GM19463 (cell line): Measurements from ENCODE around the gene SLC39A11.
A peak's percentile ranks its signal among the peaks of the same experiment; 100 is the strongest.
"Not testable (repeated sequence)": the region's sequence is repeated elsewhere in the genome, so short reads cannot be mapped to it uniquely, and the experiment has no call there.

Source experiments
- ATAC-seq: cut with Tn5 transposase; IDR thresholded peaks from one replicate; pipeline ENCODE4 v1.9.1; 2021; ENCODE audit warnings: mild to moderate bottlenecking, moderate library complexity; ENCODE audit not compliant: unreplicated experiment

Gene SLC39A11, protein sequence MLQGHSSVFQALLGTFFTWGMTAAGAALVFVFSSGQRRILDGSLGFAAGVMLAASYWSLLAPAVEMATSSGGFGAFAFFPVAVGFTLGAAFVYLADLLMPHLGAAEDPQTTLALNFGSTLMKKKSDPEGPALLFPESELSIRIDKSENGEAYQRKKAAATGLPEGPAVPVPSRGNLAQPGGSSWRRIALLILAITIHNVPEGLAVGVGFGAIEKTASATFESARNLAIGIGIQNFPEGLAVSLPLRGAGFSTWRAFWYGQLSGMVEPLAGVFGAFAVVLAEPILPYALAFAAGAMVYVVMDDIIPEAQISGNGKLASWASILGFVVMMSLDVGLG

DNA sequence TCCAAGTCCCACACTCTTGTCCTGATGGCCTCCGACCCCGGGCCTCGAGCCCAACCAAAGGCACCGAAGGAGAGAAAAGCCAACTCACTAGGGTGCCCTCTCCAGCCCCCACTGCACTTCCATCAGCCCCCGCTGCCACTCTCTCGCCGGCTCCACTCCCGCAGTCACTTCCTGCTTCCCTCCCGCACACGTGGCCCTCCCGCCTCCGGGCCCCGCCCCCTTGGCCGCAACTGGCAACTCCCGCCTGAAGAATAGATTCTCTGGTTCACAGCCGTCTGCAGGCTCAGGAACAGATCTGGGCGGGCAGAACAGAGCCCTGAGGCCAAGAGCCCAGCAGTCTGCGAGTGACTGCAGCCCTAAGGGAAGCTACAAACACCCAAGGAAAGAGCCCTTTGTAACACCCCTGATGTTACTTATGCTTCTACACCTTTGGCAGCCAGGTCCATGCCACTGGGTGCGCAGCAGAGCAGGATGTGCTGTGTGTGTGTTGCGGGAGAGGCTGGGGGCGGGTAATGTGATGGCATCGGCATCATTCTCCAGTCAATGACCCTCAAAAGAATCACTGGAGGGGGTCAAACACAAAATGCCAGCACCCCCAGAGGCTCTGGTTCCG lies at the start of gene SLC39A11:
Gene SLC39A11, minus strand, starts transcription at position 166 of the 613 bp plus-strand sequence. CDS start 3,924 bp downstream, outside the sequence.
- ATAC-seq: peak; percentile 98

DNA sequence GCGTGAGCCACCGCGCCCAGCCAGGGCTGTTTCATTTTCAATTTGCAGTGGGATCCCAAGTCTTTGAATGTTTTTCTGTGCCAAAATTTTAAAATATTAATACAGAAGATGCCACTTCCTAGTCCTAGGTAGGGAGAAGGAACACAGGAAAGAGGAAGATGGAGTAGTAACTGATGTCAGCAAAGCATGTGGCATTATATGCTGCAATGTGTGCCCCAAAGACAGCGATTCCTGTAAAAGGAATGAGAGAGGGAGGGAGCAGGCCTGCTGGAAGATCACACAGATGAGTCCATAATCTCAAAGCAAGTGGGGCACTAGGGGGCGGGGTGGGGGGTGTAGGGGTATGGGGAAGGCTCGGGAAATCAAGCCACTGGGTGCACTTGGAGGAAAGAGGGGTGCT lies 48.9 kb upstream of the SLC39A11 start:
- no peak for ATAC-seq

DNA sequence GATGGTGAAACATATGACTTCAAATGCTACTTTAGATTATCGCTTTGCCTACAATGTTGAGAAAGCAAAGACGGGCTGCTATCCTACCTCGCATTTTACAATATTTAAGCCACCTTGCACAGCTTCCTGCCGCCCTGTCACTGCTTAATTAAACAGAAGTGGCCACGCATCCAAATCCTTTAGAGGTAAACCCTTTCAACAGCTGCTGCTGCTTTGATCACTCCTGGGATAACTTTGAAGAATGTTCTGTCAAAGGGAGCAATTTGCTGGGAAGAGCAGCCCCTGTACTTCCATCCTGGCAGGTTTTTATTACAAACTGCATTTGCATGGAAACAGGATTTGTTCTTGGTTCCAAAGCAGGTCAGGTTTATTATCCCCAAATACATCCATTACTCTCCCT lies 48.1 kb upstream of the SLC39A11 start:
- no peak for ATAC-seq

DNA sequence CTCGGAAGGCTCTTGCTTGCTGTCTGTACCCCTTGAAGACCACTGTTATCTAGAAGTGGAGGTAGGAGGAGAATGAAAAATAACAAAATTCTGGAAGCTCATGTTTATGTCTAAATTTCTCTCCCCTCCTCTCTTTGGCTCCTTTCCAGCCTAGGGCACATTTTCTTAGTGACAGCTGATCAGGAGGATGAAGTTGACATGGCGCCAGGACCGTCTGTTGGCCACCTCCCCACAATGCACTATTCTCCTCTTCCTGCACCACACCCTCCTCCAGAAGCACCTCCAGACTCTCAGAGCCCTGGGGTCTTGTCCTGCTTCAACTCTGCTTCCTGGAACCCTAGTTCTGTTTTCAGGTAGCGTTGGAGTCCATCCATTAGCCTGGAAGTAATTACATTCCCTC lies 46.8 kb upstream of the SLC39A11 start:
- no peak for ATAC-seq

DNA sequence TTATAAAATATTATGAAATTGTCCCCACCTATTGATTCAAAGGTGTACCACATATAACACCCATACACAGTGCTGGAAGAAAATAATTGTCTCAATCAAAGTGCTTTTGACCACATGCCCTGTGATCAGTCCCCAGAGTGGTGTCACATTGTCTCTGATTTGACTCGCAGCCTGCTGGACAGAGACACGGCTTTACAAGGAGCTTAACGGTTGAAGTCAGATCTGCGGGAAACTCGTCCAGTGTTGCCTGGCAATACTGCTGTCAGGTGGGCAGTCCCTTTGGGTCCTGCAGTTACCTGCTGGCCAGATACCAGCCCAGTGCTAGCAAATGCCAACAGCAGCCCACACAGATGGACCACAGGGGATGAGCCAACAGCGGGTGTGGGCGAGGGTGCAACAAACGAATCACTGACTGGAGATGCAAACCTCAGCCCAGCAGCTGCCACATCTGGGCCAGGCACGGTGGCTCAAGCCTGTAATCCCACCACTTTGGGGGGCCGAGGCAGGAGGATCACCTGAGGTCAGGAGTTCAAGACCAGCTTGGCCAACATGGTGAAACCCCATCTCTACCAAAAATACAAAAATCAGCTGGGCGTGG lies 46.2 kb upstream of the SLC39A11 start:
- no peak for ATAC-seq

DNA sequence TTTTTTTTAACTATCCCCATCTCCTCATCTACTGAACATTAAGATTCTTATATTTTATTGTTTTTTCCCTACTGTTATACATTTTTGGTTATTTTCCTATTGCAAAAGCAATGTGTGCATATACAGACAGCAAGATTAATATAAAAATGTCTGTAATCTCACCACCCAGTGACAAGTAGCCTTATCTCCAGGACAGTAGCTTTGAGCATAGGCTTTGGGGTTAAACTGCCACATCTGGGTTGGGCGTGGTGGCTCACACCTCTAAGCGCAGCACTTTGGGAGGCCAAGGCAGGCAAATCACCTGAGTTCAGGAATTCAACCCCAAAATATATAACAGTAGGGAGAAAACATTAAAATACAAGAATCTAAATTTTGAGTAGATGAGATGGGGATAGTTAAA lies 44.9 kb upstream of the SLC39A11 start:
- no peak for ATAC-seq

DNA sequence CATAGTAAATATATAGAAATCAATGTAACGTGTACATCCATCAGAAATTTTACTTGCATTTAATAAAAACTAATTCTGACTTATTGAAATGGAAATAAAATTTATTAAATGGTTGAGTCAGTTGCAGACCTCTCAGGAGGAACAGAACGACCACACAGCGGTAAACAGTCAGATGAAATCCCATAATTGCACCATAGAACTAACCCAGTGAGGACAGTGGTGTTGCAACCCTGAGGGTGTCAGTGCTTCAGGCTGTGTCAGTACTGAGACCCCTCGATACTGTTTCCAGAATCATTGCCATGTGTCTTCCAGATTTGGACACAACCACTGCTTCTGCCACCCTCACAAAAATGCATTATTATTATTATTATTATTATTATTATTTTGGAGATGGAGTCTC lies 43.3 kb upstream of the SLC39A11 start:
- ATAC-seq: no peak

DNA sequence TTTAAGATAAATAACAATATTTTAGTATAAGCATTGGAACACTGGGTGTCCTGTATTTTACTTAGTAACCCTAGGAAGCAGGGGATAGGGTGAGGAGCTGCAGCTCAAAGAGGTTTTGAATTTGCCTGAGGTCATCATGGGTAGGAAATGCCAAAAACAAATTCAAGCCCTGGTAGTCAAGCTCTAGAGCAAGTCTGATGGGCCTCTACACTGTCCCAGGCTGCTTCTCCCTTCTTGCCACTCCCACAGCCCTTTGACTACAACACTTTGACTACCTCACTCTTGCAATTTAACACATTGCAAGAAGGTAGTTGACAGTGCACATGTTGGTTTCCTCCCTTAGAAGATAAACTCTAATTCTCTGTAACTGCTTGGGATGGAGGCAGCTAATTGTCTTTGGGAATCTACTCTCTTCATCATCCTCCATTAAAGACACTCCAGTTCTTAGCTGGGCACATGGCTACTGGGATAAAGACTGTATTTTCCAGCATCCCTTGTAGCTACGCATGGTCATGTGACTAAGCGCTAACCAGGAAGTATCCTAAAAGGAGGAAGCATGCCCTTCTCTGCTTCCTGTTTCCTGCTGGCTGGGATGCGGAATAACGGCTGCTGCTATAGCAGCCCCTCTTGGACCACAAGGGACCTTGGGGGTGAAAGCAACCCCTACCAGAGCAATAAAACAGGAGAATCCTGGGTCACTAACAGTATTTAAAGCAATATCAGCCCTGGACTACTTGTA lies 41.6 kb upstream of the SLC39A11 start:
- no peak for ATAC-seq

DNA sequence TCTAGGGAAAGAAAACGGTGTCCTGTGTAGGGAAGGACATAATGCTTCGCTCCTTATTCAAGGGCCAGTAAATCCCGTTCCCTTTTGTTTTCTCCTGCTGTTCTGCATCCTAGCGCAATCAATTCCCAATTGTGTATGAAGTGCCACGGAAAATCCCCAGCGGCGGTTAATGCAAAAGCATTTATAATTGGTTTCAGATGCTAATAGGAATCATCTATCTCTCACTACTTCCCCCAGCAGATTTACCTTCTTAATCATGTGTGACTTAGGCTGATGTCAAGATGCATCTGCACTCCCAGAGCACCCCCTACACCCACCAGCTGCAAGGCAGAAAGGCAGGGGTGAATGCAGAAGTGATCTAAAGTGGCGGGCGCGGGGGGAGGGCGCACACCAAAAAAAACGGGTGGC lies 39.6 kb upstream of the SLC39A11 start:
- no peak for ATAC-seq

DNA sequence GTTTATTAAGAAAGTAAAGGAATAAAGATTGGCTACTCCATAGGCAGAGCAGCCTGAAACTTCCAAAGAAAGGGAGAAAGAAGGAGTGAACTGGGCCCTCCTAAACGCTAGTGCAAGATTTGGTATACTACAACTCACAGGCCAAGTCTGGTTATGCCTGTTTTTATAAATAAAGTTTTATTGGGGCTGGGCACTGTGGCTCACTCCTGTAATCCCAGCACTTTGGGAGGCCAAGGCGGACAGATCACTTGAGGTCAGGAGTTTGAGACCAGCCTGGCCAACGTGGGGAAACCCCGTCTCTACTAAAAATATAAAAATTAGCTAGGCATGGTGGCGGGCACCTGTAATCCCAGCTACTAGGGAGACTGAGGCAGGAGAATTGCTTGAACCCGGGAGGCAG lies 39.0 kb upstream of the SLC39A11 start:
- not testable (repeated sequence) for ATAC-seq

DNA sequence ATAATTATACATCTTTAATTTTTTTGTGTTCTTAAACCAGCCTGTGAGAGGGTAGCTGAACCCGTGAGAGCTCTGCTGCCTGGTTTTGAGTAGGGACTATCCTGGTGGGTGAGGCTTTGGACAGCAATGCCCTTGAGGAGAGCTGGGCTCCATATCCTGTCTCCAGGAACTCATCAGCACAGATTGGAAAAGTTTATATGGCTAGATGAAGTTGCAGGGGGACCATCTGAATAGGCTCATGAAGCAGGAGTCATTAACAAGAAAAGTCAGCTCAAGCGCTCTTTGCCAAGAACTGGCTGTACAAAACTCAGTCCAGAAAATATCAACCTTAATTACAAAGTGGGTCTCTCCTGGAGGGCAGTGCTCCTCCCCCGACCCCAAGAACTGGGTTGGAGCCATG lies 38.5 kb upstream of the SLC39A11 start:
- no peak for ATAC-seq

DNA sequence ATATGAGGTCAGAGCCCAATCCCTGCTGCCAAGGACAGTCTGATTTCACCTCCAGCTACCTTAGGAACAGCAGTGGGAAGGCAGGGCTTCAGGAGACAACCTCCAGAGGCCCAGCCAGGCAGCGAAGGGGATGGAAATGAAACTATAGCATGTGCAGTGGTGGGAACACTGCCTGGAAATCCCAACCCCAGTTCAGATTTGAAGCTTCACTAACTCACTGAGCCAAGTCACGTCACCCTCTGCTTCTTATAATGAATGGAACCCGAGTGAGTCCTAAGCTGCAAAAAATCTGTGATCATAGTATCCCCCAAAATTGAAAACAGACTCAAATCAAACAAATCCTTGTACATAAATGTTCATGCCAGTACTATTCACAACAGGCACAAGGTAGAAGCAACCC lies 36.0 kb upstream of the SLC39A11 start:
- no peak for ATAC-seq

DNA sequence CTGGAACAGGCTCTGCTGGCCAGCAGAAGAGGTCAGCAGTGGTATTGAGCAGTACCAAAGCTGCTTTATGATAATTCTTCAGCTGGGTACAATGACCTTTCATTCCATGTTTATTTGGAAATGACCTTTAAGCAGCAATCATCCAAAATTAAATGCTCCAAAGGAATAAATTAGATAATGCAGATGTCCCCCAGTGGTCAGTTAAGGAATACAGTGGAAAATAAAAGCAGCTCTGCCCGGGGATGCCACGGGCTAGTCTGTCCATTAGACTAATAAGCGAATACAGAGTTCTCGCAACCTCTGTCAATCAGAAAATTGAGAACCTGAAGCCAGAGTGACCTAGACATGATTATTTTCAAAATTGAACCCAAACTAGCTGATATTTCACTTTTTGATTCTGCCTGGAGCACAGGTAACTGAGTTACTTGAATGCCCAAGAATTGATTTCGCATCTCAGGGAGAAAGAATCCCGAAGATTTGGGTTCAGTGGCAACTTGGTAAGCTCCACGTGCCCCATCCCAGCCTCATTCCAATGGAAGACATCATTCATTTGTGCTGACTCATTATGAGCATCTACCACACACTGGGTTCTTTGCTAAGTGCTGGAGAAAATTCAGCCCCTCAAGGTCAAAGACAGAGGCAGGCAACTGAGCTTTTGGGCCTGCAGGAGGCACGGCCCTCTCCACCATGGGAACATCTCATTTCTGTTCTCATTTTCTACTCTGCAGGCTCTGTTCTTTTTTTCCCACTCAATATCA lies 34.4 kb upstream of the SLC39A11 start:
- no peak for ATAC-seq

DNA sequence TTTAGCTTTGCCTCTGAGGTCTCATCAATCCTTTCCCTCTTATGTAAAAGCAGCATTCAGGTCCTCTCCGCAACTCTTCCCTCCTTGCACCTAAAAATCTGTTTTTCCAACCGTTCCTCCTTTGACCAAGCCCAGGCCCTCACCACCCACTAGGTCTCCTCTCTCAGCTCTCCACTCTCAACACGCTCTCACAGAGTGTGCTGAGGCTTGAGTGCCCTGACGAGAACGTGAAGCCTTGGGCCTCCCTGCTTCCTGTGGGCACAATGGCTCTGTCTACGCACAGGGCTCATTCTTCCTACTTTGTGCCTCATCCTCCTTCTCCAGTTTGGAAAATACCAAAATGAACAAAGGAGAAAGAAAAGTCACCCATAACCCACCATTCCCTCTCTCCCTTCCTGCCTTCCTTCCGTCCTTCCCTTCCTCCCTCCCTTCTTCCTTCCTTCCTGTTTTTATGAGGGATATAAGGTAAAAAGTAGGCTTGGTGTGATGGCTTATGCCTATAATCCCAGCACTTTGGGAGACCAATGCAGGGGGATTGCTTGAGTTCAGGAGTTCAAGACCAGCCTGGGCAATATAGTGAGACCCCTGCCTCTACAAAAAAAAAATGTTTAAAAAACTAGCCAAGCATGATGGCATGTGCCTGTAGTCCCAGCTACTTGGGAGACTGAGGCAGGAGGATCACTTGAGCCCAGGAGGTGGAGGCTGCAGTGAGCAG lies 31.3 kb upstream of the SLC39A11 start:
- ATAC-seq: no peak

DNA sequence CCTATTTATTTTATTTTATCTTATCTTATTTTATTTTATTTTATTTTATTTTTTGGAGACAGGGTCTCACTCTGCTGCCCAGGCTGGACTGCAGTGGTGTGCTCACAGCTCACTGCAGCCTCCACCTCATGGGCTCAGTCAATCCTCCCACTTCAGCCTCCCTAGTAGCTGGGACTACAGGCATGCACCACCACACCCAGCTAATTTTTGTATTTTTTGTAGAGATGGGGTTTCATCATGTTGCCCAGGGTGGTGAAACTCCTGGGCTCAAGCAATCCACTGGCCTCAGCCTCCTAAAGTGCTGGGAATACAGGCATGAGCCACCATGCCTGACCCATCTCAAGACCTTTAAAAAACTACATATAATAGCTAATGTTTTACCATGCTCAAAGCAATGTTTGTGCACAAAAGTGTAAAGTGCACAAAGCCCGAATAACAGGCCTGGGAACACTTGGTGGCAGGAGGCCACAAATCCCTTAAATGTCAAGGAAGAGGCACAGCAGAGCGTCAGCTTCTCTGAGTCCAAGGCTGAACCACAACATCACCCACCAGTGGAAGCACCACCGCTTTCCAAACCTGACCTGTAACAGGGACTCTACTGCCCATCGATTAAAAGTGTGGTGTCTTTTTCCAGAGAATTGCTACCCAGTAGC lies 30.6 kb upstream of the SLC39A11 start:
- ATAC-seq: no peak

DNA sequence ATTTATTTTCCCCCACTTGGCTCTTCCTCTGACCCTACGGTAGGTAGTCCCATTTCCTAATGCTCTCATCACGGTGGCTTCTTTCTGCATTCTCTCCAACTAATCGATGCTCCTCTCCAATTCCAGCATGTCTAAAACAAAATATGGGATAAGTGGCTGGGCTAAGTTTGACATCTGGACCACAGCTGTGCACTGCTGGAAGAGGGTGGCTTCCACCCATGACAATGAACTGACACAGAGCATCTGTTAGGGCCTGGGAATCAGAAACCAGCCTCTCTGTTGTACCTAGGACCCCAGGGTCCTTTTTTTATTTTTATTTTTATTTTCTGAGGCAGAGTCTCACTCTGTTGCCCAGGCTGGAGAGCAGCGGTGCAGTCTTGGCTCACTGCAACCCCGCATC lies 29.0 kb upstream of the SLC39A11 start:
- ATAC-seq: no peak

DNA sequence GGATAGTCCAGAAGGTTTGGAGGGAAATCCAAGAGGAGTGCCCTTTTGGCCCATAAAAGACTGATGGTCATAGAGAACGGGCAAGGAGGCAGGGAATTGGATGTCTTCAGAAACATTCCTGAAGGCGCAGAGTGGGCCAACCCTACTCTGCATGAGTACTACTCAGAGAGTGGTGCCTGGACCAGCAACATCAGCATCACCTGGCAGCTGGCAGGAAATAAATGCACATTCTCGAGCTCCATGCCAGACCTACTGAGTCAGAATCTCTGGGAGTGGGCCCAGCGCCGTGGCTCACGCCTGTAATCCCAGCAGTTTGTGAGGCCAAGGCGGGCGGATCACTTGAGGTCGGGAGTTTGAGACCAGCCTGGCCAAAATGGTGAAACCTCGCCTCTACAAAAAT lies 27.1 kb upstream of the SLC39A11 start:
- ATAC-seq: no peak

DNA sequence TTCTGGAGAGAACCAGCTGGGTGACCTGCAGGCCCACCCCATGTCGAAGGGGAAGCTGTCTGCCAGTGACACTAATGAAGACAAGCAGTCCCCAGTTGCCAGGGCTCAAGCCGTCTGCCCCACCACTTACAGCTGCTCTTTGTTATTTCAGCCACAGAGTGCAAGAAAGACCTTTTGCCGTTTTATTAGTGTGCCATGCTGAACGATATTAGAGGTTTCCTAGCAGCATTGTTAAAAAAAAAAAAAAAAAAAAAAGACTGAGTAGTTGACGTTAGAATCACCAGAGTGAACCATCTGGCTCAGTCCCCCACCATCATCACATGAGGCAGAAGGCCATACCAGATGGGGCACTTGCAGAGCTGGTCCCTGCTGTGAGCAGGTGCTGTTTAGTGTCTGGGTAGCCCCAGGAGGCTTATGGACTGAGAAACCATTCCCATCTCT lies 26.5 kb upstream of the SLC39A11 start:
- no peak for ATAC-seq

DNA sequence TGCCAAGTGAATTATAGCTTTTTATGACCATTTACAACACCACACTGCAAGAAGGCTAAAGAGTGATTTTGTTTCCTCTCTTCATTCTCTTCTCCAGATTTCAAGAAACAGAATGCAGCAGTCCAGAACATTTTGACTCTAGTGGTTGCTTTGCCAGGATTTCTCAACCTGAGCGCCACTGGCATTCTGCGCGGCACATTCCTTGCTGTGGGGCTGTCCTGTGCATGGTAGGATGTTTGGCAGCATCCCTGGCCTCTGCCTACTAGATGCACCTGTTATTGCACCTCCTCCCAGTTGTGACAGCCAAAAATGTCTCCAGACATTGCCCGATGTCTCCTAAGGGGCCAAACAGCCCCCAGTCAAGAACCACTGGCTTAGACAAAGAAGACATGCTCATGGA lies 25.7 kb upstream of the SLC39A11 start:
- no peak for ATAC-seq

DNA sequence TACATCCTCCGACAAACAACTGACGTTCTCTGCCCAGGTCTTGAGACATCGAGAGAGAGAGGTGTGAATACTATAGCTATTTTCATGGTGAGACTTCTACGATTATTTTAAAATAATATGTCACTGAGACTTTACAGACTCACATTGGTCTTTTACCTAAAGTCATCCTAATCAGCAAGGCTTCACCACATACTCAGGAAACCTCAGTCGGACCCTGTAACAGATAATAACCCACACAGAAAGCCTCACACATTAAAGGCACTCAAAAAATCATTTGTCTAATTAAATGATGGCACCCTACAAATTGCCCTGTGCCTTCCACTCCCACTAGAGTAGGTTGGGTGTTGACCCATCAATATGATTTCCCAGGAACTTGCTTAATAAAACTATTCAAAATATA lies 19.8 kb upstream of the SLC39A11 start:
- no peak for ATAC-seq
